GM23338 (cell line): ENCODE measurements around the gene TAF9B.

Experiments used
- CREB1 ChIP-seq: fragments of 250-450 bp; sonication (Bioruptor Pico); IDR thresholded peaks from 2 replicates; pipeline ENCODE4 v1.5.0; 2020; ENCODE audit warnings: low read depth, mild to moderate bottlenecking, moderate library complexity
- EZH2 ChIP-seq: fragments of 200-600 bp; sonication (generic); IDR thresholded peaks from one replicate; pipeline ENCODE4 v1.8.0; 2017; ENCODE audit warnings: antibody characterized with exemption, mild to moderate bottlenecking, low read depth; ENCODE audit not compliant: unreplicated experiment
- EZH2phosphoT487 ChIP-seq: fragments of 200-600 bp; sonication (generic); IDR thresholded peaks from one replicate; pipeline ENCODE4 v1.8.1; 2018; ENCODE audit warnings: antibody characterized with exemption; ENCODE audit not compliant: unreplicated experiment
- POLR2AphosphoS5 ChIP-seq: IDR thresholded peaks from 2 replicates; pipeline ENCODE4 v1.6.1; 2016; ENCODE audit warnings: antibody characterized with exemption, low read depth
- ZNF114 ChIP-seq: fragments of 250-450 bp; sonication (Bioruptor Pico); IDR thresholded peaks from 2 replicates; pipeline ENCODE4 v1.5.0; 2020; ENCODE audit warnings: mild to moderate bottlenecking, moderate library complexity
- TF ChIP-seq, protein P1 (sequence below), 2 experiments: fragments of 200-600 bp in 1 of 2; sonication (generic) in 1 of 2; conservative IDR thresholded peaks; 2 replicates each; pipeline versions ENCODE4 v1.5.1 to v1.6.1; 2016 to 2017; ENCODE audit warnings: antibody characterized with exemption in 2 of 2, low read depth in 2 of 2, mild to moderate bottlenecking in 2 of 2, moderate library complexity in 1 of 2
- TF ChIP-seq, protein P2 (sequence below): IDR thresholded peaks from one replicate; pipeline ENCODE4 v1.6.1; 2018; ENCODE audit warnings: antibody characterized with exemption; ENCODE audit not compliant: unreplicated experiment
- TF ChIP-seq, protein P3 (sequence below): IDR thresholded peaks from 2 replicates; pipeline ENCODE4 v1.6.1; 2016; ENCODE audit warnings: antibody characterized with exemption

DNA sequence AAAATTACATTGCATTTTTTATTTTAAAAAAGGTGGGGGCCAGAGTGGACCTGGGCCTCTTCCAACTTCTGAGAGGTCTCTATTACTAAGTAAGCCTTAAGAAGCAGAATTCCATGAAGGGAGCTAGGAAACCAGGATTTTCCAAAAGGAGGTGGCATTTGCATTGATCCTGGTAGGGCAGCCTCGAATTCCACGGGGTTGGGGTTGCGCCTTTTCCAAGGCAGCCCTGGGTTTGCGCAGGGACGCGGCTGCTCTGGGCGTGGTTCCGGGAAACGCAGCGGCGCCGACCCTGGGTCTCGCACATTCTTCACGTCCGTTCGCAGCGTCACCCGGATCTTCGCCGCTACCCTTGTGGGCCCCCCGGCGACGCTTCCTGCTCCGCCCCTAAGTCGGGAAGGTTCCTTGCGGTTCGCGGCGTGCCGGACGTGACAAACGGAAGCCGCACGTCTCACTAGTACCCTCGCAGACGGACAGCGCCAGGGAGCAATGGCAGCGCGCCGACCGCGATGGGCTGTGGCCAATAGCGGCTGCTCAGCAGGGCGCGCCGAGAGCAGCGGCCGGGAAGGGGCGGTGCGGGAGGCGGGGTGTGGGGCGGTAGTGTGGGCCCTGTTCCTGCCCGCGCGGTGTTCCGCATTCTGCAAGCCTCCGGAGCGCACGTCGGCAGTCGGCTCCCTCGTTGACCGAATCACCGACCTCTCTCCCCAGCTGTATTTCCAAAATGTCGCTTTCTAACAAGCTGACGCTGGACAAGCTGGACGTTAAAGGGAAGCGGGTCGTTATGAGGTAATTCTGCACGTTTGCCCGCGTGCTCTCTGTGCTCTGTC, 35.6 kb downstream of the TAF9B start, which contains the start of gene PGK1:
- TF ChIP-seq, protein P1, sequence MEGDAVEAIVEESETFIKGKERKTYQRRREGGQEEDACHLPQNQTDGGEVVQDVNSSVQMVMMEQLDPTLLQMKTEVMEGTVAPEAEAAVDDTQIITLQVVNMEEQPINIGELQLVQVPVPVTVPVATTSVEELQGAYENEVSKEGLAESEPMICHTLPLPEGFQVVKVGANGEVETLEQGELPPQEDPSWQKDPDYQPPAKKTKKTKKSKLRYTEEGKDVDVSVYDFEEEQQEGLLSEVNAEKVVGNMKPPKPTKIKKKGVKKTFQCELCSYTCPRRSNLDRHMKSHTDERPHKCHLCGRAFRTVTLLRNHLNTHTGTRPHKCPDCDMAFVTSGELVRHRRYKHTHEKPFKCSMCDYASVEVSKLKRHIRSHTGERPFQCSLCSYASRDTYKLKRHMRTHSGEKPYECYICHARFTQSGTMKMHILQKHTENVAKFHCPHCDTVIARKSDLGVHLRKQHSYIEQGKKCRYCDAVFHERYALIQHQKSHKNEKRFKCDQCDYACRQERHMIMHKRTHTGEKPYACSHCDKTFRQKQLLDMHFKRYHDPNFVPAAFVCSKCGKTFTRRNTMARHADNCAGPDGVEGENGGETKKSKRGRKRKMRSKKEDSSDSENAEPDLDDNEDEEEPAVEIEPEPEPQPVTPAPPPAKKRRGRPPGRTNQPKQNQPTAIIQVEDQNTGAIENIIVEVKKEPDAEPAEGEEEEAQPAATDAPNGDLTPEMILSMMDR (conservative IDR thresholded peaks at IDR 0.05; ENCODE audit: low read depth in 2 of 2) = no peak
- TF ChIP-seq, protein P2, sequence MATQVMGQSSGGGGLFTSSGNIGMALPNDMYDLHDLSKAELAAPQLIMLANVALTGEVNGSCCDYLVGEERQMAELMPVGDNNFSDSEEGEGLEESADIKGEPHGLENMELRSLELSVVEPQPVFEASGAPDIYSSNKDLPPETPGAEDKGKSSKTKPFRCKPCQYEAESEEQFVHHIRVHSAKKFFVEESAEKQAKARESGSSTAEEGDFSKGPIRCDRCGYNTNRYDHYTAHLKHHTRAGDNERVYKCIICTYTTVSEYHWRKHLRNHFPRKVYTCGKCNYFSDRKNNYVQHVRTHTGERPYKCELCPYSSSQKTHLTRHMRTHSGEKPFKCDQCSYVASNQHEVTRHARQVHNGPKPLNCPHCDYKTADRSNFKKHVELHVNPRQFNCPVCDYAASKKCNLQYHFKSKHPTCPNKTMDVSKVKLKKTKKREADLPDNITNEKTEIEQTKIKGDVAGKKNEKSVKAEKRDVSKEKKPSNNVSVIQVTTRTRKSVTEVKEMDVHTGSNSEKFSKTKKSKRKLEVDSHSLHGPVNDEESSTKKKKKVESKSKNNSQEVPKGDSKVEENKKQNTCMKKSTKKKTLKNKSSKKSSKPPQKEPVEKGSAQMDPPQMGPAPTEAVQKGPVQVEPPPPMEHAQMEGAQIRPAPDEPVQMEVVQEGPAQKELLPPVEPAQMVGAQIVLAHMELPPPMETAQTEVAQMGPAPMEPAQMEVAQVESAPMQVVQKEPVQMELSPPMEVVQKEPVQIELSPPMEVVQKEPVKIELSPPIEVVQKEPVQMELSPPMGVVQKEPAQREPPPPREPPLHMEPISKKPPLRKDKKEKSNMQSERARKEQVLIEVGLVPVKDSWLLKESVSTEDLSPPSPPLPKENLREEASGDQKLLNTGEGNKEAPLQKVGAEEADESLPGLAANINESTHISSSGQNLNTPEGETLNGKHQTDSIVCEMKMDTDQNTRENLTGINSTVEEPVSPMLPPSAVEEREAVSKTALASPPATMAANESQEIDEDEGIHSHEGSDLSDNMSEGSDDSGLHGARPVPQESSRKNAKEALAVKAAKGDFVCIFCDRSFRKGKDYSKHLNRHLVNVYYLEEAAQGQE = no peak
- TF ChIP-seq, protein P3, sequence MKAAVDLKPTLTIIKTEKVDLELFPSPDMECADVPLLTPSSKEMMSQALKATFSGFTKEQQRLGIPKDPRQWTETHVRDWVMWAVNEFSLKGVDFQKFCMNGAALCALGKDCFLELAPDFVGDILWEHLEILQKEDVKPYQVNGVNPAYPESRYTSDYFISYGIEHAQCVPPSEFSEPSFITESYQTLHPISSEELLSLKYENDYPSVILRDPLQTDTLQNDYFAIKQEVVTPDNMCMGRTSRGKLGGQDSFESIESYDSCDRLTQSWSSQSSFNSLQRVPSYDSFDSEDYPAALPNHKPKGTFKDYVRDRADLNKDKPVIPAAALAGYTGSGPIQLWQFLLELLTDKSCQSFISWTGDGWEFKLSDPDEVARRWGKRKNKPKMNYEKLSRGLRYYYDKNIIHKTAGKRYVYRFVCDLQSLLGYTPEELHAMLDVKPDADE = 0 out of 2 replicates have a peak, but pooled peaks have one; percentile 24
- TF ChIP-seq EZH2phosphoT487 (no peak), ZNF114 (CRISPR knock-in tag) (no peak), EZH2 (no peak), POLR2AphosphoS5 (peak; percentile 70), CREB1 (CRISPR knock-in tag) (peak; percentile 67)
